GM19455 (cell line): Measurements from ENCODE around the gene CLCN3.
A peak's percentile ranks its signal among the peaks of the same experiment; 100 is the strongest.
"Not testable (repeated sequence)": the region's sequence is repeated elsewhere in the genome, so short reads cannot be mapped to it uniquely, and the experiment has no call there.

Experiments used
- ATAC-seq: cut with Tn5 transposase; IDR thresholded peaks from one replicate; pipeline ENCODE4 v1.9.1; 2021; ENCODE audit not compliant: unreplicated experiment

CLCN3 gene

GRCh38 chr4:169652535-169652934, 32.2 kb downstream of the CLCN3 start:
- no peak for ATAC-seq

GRCh38 chr4:169655401-169655800, 35.0 kb downstream of the CLCN3 start:
- no peak for ATAC-seq

- no peak for ATAC-seq
Measured at GRCh38 chr4:169657470-169658107, 37.2 kb downstream of the CLCN3 start.

- ATAC-seq: no peak
Measured at GRCh38 chr4:169658196-169658595, 37.8 kb downstream of the CLCN3 start.

- ATAC-seq: no peak
Measured at GRCh38 chr4:169658975-169659715, 38.8 kb downstream of the CLCN3 start.

- peak; percentile 96 for ATAC-seq
Measured at GRCh38 chr4:169659716-169660670, 39.6 kb downstream of the CLCN3 start.

GRCh38 chr4:169660929-169661328, 40.6 kb downstream of the CLCN3 start:
- ATAC-seq: no peak

GRCh38 chr4:169661761-169662160, 41.4 kb downstream of the CLCN3 start:
- no peak for ATAC-seq

- ATAC-seq: no peak
Measured at GRCh38 chr4:169662206-169662605, 41.8 kb downstream of the CLCN3 start.

- no peak for ATAC-seq
Measured at GRCh38 chr4:169663402-169663801, 43.0 kb downstream of the CLCN3 start.

- ATAC-seq: no peak
Measured at GRCh38 chr4:169663831-169664230, 43.5 kb downstream of the CLCN3 start.

- no peak for ATAC-seq
Measured at GRCh38 chr4:169664615-169665014, 44.2 kb downstream of the CLCN3 start.

GRCh38 chr4:169665046-169665737, 44.8 kb downstream of the CLCN3 start:
- ATAC-seq: no peak

GRCh38 chr4:169668069-169668721, 47.8 kb downstream of the CLCN3 start:
- no peak for ATAC-seq

GRCh38 chr4:169675825-169676224, 55.4 kb downstream of the CLCN3 start:
- peak; percentile 55 for ATAC-seq

GRCh38 chr4:169677150-169677748, 56.9 kb downstream of the CLCN3 start:
- ATAC-seq: no peak

GRCh38 chr4:169678486-169678885, 58.1 kb downstream of the CLCN3 start:
- ATAC-seq: not testable (repeated sequence)

- ATAC-seq: not testable (repeated sequence)
Measured at GRCh38 chr4:169678951-169679591, 58.7 kb downstream of the CLCN3 start.

- ATAC-seq: no peak
Measured at GRCh38 chr4:169682372-169683047, 62.1 kb downstream of the CLCN3 start.
